ENCODE measurements around the gene ZNF396.
A peak's percentile ranks its signal among the peaks of the same experiment; 100 is the strongest.

GRCh38 chr18:35386600-35387100 is 9.5 kb upstream of the ZNF396 start:
- TF ChIP-seq CTCF (IDR thresholded peaks at IDR 0.05) (peak; percentile 98), EZH2 (IDR thresholded peaks at IDR 0.05; ENCODE audit: borderline replicate concordance, insufficient read depth, low read depth, low read length, poor library complexity, severe bottlenecking) (no peak)

Measured in B cell (primary cell).